ENCODE results near the gene DIO3.

DIO3 gene

GRCh38 chr14:101600336-101600890, 39.1 kb downstream of the DIO3 start:
- no peak for DNase-seq

- DNase-seq = no peak
Measured at GRCh38 chr14:101600891-101601605, 39.8 kb downstream of the DIO3 start.

GRCh38 chr14:101601606-101602465, 40.5 kb downstream of the DIO3 start:
- no peak for DNase-seq

GRCh38 chr14:101602466-101602840, 41.2 kb downstream of the DIO3 start:
- DNase-seq = no peak

GRCh38 chr14:101603096-101603495, 41.8 kb downstream of the DIO3 start:
- DNase-seq = no peak

GRCh38 chr14:101604228-101604934, 43.1 kb downstream of the DIO3 start:
- DNase-seq = no peak

- DNase-seq = no peak
Measured at GRCh38 chr14:101604935-101605780, 43.9 kb downstream of the DIO3 start.

GRCh38 chr14:101605836-101606235, 44.5 kb downstream of the DIO3 start:
- DNase-seq = no peak

Measured in C1 segment of cervical spinal cord (tissue), 14 donors.